Activated naive CD4-positive, alpha-beta T cell treated with anti-CD3 and anti-CD28 coated beads, Interleukin-2, amount 10 ng/mL, durations not matched to agents 7 days and 5 days (primary cell): ENCODE results near the gene LCOR.
"Not testable (repeated sequence)": the region's sequence is repeated elsewhere in the genome, so short reads cannot be mapped to it uniquely, and the experiment has no call there.

Experiments used
- CTCF ChIA-PET: fragments of 350-600 bp; sonication (Branson Sonifier 250); formaldehyde crosslinking; loops from one replicate; lab custom pipeline; 2021; ENCODE audit warnings: antibody characterized with exemption; lab: Charles Lee
- DNase-seq: peaks from one replicate; pipeline ENCODE4 v3.0.0-alpha.2; 2020
- H3K27ac Mint-ChIP-seq: one replicate; pipeline ENCODE4 v1.8.0; 2021; ENCODE audit warnings: mild to moderate bottlenecking, moderate library complexity, mixed read lengths
- H3K27me3 Mint-ChIP-seq: one replicate; pipeline ENCODE4 v1.8.0; 2021; ENCODE audit warnings: mild to moderate bottlenecking, mixed read lengths
- H3K36me3 Mint-ChIP-seq: one replicate; pipeline ENCODE4 v1.8.0; 2021; ENCODE audit warnings: mixed read lengths
- H3K4me1 Mint-ChIP-seq: one replicate; pipeline ENCODE4 v1.8.0; 2021; ENCODE audit warnings: mixed read lengths
- H3K4me3 Mint-ChIP-seq: one replicate; pipeline ENCODE4 v1.8.0; 2021; ENCODE audit warnings: mild to moderate bottlenecking, moderate library complexity, mixed read lengths
- H3K9me3 Mint-ChIP-seq: one replicate; pipeline ENCODE4 v1.8.0; 2021; ENCODE audit warnings: mixed read lengths

LCOR gene

DNA sequence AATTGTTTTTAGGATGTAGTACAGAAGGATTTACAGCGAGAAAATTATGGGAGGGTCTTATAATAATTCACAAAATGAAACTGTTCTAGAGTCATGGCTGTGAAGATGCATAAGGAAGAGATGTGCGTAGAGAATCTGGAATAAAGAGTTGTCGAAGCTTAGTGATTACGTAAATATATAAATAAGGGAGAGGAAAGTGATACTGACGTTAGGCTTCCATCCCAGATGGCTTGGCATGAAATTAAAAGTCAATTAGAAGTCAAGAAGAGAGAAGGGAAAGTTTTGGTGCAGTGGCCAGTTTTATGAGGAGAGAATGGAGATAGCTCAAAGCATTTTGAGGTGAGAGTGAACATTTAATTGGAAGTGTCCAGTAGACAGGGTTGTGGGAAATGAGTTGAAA, 85.5 kb downstream of the LCOR start:
- Mint-ChIP-seq H3K4me1 (peaks cover 3% of the 10 kb centered on the region), H3K9me3 (no peaks in the 10 kb centered on the region), H3K27ac (no peak overlapping the region), H3K27me3 (no peaks in the 10 kb centered on the region), H3K36me3 (peaks cover 16% of the 10 kb centered on the region), H3K4me3 (no peak overlapping the region)
- CTCF ChIA-PET = interaction anchor here (1.2 kb wide), 1 partner anchor 12 kb away, joined by 3 read pairs; no protein-coding TSS in a partner anchor
- DNase-seq = no peak

DNA sequence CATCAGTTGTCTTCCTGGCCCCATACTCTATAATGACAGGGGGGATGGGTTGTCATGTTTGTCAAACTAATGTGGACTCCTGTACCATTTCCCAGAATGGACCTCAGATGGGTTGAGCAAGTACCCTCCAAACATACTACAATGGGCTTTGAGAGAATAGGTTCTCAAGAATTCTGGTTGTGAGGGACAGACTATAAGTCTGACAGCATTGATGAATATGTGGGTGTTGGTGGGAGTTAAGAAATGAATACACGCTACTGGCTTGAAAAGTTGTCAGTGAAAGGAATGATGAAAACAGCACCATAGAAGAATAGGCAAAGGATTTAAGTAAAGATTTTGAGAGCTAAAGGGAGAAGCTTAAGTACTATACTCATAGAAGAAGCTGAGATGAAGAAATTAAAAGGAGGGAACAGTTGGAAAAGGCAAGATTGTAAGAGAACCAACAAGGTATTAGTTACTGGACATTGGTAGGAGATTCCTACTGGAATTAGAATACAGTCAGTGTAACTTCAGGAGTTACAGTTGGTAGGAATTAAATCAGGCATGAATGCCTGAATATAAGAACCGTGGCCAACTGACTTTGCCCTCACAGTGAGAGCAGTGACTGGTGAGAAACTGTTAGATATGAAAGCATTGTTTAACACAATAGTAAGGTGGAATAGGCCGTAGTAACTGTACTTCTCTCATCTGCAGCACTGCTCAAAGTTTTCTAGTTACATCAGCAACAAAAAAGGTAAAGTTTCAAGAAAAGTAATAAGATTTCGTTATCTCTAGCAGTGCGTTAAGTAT, 86.3 kb downstream of the LCOR start:
- CTCF ChIA-PET = interaction anchor here (0.6 to 1.2 kb wide), 2 partner anchors 11 to 496 kb away, joined by 3 read pairs; no protein-coding TSS in a partner anchor
- peaks cover 12% of the 10 kb centered on the region for H3K36me3 Mint-ChIP-seq
- DNase-seq = no peak
- no peak overlapping the region for H3K4me3 Mint-ChIP-seq
- no peaks in the 10 kb centered on the region for H3K9me3 Mint-ChIP-seq
- H3K27ac Mint-ChIP-seq = no peak overlapping the region
- no peaks in the 10 kb centered on the region for H3K27me3 Mint-ChIP-seq
- peaks cover 3% of the 10 kb centered on the region for H3K4me1 Mint-ChIP-seq

DNA sequence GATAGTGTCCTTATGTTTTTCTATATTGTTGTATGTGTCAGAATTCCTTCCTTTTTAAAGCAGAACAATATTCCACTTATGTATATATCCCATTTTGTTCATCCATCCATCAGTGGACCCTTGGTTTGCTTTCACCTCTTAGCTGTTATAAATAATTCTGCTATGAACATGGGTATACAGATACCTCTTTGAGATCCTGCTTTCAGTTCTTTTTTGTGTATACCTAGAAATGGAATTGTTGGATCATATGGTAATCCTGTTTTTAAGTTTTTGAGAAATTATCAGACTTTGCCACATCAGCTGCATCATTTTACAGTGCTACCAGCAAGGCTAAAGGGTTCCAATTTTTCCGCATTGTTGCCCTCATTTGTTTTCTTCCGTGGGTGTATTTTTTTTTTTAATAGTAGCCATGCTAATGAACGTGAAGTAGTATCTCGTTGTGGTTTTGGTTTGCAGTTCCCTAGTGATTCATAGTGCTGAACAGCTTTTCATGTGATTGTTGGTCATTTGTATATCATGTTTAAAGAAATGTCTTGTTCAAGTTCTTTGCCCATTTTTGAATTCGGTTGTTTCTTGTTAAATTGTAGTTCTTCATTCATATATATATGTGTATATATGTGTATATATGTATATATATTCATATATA, 87.8 kb downstream of the LCOR start:
- CTCF ChIA-PET = no interaction called here
- DNase-seq = no peak
- no peak overlapping the region for H3K4me3 Mint-ChIP-seq
- no peaks in the 10 kb centered on the region for H3K27me3 Mint-ChIP-seq
- no peaks in the 10 kb centered on the region for H3K9me3 Mint-ChIP-seq
- H3K36me3 Mint-ChIP-seq = peaks cover 8% of the 10 kb centered on the region
- no peak overlapping the region for H3K27ac Mint-ChIP-seq
- H3K4me1 Mint-ChIP-seq = no peaks in the 10 kb centered on the region

GRCh38 chr10:96921655-96922054, 89.6 kb downstream of the LCOR start:
- no peaks in the 10 kb centered on the region for H3K27me3 Mint-ChIP-seq
- no peak for DNase-seq
- no peak overlapping the region for H3K4me3 Mint-ChIP-seq
- no peak overlapping the region for H3K27ac Mint-ChIP-seq
- CTCF ChIA-PET = no interaction called here
- no peaks in the 10 kb centered on the region for H3K9me3 Mint-ChIP-seq
- H3K4me1 Mint-ChIP-seq = no peaks in the 10 kb centered on the region
- peaks cover 6% of the 10 kb centered on the region for H3K36me3 Mint-ChIP-seq

DNA sequence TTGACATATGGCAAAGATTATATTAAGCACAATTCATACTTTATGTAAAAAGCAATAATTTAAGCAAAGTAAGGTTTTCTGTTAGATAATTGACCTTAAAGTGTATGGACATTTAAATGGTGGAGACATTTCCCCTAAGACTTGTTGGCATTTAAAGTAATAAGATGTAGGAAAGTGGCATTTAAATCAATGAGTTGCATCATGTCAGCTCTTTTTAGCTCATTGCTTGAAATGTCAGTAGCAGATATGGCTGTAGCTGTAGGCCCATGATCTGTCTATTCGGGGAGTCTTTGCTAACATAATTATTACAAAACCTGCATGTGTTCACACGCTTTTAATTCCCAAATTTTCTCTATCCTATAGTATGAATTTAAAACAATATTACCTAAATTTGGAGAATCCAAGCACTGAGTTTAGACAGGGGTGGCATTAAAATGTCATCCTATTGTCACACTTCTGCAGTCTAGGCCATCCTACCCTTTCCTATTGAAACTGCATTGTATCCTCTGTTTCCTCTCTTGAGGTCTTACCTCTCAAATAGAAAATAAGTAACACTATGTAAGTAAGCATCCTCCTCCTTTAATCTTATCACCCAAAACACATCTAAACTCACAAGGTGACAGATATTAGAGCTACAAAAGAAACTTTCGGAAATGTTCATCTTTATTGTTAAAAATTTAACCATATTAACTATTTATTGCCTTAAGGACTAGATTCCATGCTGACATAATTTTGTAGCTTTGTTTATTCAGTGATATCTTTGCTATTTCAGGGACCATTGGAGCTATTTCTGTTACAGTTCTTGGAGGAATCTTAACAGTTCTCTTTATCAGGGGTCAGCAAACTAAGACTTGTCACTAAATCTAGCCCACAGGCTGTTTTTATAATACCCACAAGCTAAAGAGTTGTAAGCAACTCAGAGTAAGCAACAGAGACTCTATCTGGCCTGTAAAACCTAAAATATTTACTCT, 91.2 kb downstream of the LCOR start:
- CTCF ChIA-PET = interaction anchor here (1.5 kb wide), 1 partner anchor 102 kb away, joined by 3 read pairs; no protein-coding TSS in a partner anchor
- Mint-ChIP-seq H3K27ac (no peak overlapping the region), H3K36me3 (peaks cover 12% of the 10 kb centered on the region), H3K4me3 (no peak overlapping the region), H3K27me3 (no peaks in the 10 kb centered on the region), H3K9me3 (no peaks in the 10 kb centered on the region), H3K4me1 (no peaks in the 10 kb centered on the region)
- DNase-seq = no peak

GRCh38 chr10:96924861-96925260, 92.8 kb downstream of the LCOR start:
- CTCF ChIA-PET = no interaction called here
- no peak for DNase-seq
- no peak overlapping the region for H3K4me3 Mint-ChIP-seq
- H3K27me3 Mint-ChIP-seq = no peaks in the 10 kb centered on the region
- peaks cover 17% of the 10 kb centered on the region for H3K36me3 Mint-ChIP-seq
- H3K9me3 Mint-ChIP-seq = no peaks in the 10 kb centered on the region
- H3K4me1 Mint-ChIP-seq = no peaks in the 10 kb centered on the region
- H3K27ac Mint-ChIP-seq = no peak overlapping the region

GRCh38 chr10:96930469-96930868, 98.4 kb downstream of the LCOR start:
- H3K27ac Mint-ChIP-seq = no peak overlapping the region
- CTCF ChIA-PET = interaction anchor here (1.1 kb wide), 1 partner anchor 21 kb away, joined by 3 read pairs; no protein-coding TSS in a partner anchor
- no peaks in the 10 kb centered on the region for H3K9me3 Mint-ChIP-seq
- H3K4me3 Mint-ChIP-seq = no peak overlapping the region
- no peaks in the 10 kb centered on the region for H3K4me1 Mint-ChIP-seq
- H3K27me3 Mint-ChIP-seq = no peaks in the 10 kb centered on the region
- DNase-seq = no peak
- peaks cover 11% of the 10 kb centered on the region for H3K36me3 Mint-ChIP-seq

DNA sequence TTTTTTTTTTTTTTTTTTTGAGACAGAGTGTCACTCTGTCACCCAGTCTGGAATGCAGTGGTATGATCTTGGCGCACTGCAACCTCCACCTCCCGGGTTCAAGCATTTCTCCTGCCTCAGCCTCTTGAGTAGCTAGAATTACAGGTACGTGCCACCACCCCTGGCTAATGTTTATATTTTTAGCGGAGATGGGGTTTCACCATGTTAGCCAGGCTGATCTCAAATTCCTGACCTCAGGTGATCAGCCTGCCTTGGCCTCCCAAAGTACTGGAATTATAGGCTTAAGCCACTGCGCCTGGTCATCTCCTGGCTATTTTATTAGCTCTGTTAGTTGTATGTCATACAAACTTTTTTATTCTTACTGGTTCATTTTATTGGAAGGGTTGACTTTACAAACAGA, 103.0 kb downstream of the LCOR start:
- H3K4me3 Mint-ChIP-seq = no peak overlapping the region
- H3K9me3 Mint-ChIP-seq = peaks cover 2% of the 10 kb centered on the region
- no peak for DNase-seq
- no peaks in the 10 kb centered on the region for H3K4me1 Mint-ChIP-seq
- CTCF ChIA-PET = no interaction called here
- H3K36me3 Mint-ChIP-seq = peaks cover 9% of the 10 kb centered on the region
- no peaks in the 10 kb centered on the region for H3K27me3 Mint-ChIP-seq
- no peak overlapping the region for H3K27ac Mint-ChIP-seq

DNA sequence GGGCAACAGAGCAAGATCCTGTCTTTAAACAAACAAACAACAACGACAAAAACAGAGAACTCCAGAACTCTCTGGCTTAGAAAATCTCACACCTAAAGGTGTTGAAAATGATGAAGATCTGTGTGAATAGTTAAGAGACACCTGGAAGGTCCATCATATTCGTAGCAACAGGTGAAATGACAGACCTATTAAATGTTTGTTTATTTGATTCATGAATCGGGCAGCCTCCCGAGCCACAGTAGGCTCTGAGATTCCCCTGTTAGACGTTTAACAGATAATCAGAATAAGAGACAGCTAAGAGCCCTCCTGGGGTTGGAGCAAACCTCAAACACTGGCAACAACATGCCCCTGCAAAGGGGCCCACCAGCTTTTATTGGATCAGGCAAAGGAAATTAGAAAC, 103.7 kb downstream of the LCOR start:
- H3K4me3 Mint-ChIP-seq = no peak overlapping the region
- H3K27ac Mint-ChIP-seq = no peak overlapping the region
- CTCF ChIA-PET = no interaction called here
- peaks cover 9% of the 10 kb centered on the region for H3K36me3 Mint-ChIP-seq
- no peaks in the 10 kb centered on the region for H3K4me1 Mint-ChIP-seq
- H3K27me3 Mint-ChIP-seq = no peaks in the 10 kb centered on the region
- peaks cover 2% of the 10 kb centered on the region for H3K9me3 Mint-ChIP-seq
- no peak for DNase-seq

- CTCF ChIA-PET, H3K9me3 Mint-ChIP-seq, H3K27me3 Mint-ChIP-seq, H3K27ac Mint-ChIP-seq, H3K4me3 Mint-ChIP-seq, DNase-seq, H3K4me1 Mint-ChIP-seq, H3K36me3 Mint-ChIP-seq: not testable (repeated sequence)
Observed at GRCh38 chr10:96943161-96943560, 111.1 kb downstream of the LCOR start.

DNA sequence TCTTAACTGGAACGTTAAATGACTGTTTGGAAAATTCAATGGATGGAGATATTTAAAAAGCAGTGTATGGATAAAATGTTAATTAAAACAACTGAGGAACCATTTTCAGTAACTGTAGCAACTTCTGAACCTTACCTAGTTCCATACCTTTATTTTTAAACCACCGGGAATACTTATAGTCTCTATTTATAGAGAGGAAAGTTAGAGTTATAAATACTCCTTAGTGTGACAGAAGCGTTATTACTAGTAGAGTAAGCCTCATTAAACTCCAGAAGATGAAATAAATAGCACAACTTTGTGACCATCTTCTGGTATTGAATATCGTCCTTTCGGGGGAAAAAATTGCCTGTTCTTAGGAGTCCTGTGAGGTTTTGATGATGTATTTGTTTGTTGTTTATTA, 114.9 kb downstream of the LCOR start:
- no peak overlapping the region for H3K27ac Mint-ChIP-seq
- H3K27me3 Mint-ChIP-seq = no peaks in the 10 kb centered on the region
- no peak overlapping the region for H3K4me3 Mint-ChIP-seq
- CTCF ChIA-PET = interaction anchor here (0.6 to 0.7 kb wide), 2 partner anchors 13 to 32 kb away, joined by 3 read pairs; no protein-coding TSS in a partner anchor
- no peak for DNase-seq
- no peaks in the 10 kb centered on the region for H3K9me3 Mint-ChIP-seq
- H3K36me3 Mint-ChIP-seq = peaks cover 14% of the 10 kb centered on the region
- peaks cover 11% of the 10 kb centered on the region for H3K4me1 Mint-ChIP-seq

GRCh38 chr10:96949039-96949683, 117.1 kb downstream of the LCOR start:
- DNase-seq = no peak
- no peak overlapping the region for H3K27ac Mint-ChIP-seq

GRCh38 chr10:96951954-96952353, 119.9 kb downstream of the LCOR start:
- Mint-ChIP-seq H3K36me3 (peaks cover 30% of the 10 kb centered on the region), H3K9me3 (no peaks in the 10 kb centered on the region), H3K27me3 (no peaks in the 10 kb centered on the region), H3K4me1 (peaks cover 9% of the 10 kb centered on the region), H3K4me3 (no peak overlapping the region), H3K27ac (no peak overlapping the region)
- DNase-seq = no peak
- CTCF ChIA-PET = no interaction called here

More at GRCh38 chr10:96949039-96949683, 117.1 kb downstream of the LCOR start:
- Mint-ChIP-seq H3K27me3 (no peaks in the 10 kb centered on the region), H3K36me3 (peaks cover 18% of the 10 kb centered on the region), H3K4me1 (peaks cover 11% of the 10 kb centered on the region), H3K4me3 (no peak overlapping the region), H3K9me3 (no peaks in the 10 kb centered on the region)
- CTCF ChIA-PET = interaction anchor here (0.6 kb wide), 1 partner anchor 109 kb away, joined by 3 read pairs; no protein-coding TSS in a partner anchor
